ENCODE measurements around the gene GP1BB. TPM values are rescaled to one million over a fixed set of nuclear protein-coding genes. Genes with fewer than 3 reads are reported as not detected.

Gene GP1BB
- total and polyA plus RNA-seq, 12 donors, result 0.42 to 29.8 (median 4.7) TPM; not detected in 2

DNA sequence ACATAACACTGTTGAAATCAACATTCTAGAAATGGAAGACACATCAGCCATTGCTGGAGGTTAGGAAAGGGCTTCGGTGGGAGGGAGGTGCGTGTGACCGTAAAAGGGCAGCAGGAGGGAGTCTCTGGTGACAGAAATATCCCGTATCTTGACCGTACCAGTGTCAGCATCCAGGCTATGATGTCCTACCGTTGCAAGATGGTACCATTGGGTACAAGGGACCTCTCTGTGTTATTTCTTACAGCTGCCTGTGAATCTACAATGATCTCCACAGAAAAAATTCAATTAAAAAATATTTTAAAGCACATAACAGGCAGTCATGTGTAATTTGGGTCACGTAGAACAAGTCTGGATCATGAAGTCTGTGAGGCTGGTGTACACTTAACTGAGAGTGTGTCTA, 36.4 kb upstream of the GP1BB start:
- Histone ChIP-seq H3K27ac (no peak overlapping the region), H3K36me3 (replicated peaks in 1 of 2) (no peaks in the 10 kb centered on the region), H3K4me3 (no peak overlapping the region), H3K9me3 (replicated peaks in 1 of 3) (no peaks in the 10 kb centered on the region), H3K27me3 (no peaks in the 10 kb centered on the region), H3K4me1 (replicated peaks in 1 of 2) (no peaks in the 10 kb centered on the region)
- intact Hi-C loops (cut with DNase I), result no loop called here
- DNase-seq, result no peak
- 73 to 85% (median 85%) methylated on average over 7 of the region's 7 CpGs for WGBS, 4 donors
- TF ChIP-seq POLR2A (IDR thresholded peaks at IDR 0.05), result no peak
- TF ChIP-seq, protein P1, sequence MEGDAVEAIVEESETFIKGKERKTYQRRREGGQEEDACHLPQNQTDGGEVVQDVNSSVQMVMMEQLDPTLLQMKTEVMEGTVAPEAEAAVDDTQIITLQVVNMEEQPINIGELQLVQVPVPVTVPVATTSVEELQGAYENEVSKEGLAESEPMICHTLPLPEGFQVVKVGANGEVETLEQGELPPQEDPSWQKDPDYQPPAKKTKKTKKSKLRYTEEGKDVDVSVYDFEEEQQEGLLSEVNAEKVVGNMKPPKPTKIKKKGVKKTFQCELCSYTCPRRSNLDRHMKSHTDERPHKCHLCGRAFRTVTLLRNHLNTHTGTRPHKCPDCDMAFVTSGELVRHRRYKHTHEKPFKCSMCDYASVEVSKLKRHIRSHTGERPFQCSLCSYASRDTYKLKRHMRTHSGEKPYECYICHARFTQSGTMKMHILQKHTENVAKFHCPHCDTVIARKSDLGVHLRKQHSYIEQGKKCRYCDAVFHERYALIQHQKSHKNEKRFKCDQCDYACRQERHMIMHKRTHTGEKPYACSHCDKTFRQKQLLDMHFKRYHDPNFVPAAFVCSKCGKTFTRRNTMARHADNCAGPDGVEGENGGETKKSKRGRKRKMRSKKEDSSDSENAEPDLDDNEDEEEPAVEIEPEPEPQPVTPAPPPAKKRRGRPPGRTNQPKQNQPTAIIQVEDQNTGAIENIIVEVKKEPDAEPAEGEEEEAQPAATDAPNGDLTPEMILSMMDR (IDR thresholded peaks at IDR 0.05), result no peak

DNA sequence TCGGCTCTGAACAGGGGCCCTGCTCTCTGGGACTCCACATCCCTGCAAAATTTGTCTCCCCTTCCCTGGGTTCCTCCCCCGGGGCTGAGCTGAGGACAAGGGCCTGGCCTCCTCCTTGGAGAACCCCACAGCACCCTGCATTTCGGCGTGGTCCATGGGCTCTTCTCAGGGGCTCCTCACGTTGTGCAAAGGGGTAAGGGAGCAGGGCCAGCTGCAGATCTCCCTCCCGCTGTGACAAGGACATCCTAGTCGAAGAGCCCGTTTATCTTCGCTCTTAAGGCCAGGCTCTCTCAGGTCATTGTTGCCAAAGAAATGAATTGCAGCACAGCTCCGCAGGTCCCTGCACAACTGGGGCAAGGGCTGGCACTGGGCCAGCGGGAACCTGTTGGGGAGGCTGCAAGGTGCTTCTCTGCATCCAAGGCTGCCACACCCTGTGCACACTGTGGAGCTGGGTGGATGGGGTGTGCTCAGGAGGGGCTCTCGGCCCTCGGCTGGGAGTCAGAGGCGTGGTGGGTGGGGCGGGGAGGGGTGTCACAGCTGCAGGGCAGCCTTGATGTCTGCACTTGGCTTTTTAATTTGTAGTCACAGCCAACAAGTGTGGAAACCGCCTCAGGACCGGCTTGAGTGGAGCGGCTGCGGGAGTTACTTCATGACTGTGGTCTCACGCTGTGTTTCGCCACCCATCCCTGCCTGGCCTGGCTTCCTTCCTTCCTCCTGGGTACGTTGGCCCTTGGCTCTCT, 35.6 kb upstream of the GP1BB start:
- no peaks in the 10 kb centered on the region for H3K36me3 ChIP-seq (replicated peaks in 1 of 2)
- no peaks in the 10 kb centered on the region for H3K9me3 ChIP-seq (replicated peaks in 1 of 3)
- no peak overlapping the region for H3K4me3 ChIP-seq
- no peaks in the 10 kb centered on the region for H3K4me1 ChIP-seq (replicated peaks in 1 of 2)
- H3K27me3 ChIP-seq, result no peaks in the 10 kb centered on the region
- no peak overlapping the region for H3K27ac ChIP-seq
- TF ChIP-seq, protein P1 (IDR thresholded peaks at IDR 0.05), result no peak
- TF ChIP-seq POLR2A (IDR thresholded peaks at IDR 0.05), result no peak
- intact Hi-C loops (cut with DNase I), result no loop called here
- DNase-seq, result peak in 1 of 7 donors; percentile 19
- 49 to 58% (median 52%) methylated on average over 10 to 22 of the region's 22 CpGs for WGBS, 4 donors

DNA sequence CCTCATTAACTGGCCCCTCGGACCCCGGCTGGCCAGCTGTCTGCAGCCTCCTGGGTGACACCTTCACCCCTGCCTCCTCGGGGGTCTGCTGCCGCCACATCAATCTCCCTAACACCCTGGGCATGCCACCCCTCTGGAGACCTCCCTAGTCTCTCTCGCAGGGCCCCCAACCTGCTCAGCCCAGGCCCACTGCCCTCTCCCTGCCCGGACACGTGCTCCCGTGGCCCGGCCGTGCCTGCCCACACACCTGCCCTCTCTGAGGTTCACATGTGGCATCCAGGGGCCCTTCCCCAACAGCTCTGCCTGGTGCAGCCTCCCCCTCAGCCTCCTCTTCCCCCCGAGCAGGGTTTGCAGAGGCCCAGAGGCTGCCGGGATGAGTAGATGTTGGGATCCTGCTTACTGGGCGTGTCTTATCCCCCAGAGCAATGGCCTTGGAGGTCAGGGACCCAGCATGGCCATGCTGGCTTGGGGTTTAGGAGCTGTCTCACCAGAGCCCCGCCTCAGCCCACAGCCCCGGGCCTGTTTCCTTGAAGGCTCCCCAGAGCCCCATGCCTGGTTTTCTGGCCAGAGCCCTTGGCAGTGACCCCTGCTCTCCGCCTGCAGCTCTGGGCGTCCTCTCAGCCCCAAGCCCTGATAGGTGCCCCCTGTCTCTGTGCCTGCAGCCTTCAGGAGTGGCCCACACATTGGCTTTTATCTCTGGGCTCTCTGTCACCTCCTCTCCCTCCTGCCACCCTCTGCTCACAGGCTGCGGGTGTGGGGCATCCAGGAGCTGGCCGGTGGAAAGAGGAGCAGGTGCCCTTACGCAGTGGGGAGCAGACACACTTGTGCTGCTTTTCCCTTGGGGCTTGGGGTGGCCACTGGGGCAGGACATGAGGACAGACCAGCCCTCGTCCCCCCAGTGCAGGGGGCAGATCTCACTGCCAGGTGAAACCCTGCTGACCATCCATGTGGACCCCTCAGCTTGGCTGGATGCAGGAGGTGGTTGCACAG, 34.7 kb upstream of the GP1BB start:
- Histone ChIP-seq H3K9me3 (replicated peaks in 1 of 3) (no peaks in the 10 kb centered on the region), H3K27me3 (no peaks in the 10 kb centered on the region), H3K27ac (no peak overlapping the region), H3K4me3 (no peak overlapping the region), H3K36me3 (replicated peaks in 1 of 2) (no peaks in the 10 kb centered on the region), H3K4me1 (replicated peaks in 1 of 2) (no peaks in the 10 kb centered on the region)
- DNase-seq, result no peak
- WGBS, 4 donors, result 60 to 80% (median 71%) methylated on average over 5 to 21 of the region's 21 CpGs
- intact Hi-C loops (cut with DNase I), result no loop called here
- no peak for TF ChIP-seq POLR2A (IDR thresholded peaks at IDR 0.05)
- TF ChIP-seq, protein P1 (IDR thresholded peaks at IDR 0.05), result no peak

DNA sequence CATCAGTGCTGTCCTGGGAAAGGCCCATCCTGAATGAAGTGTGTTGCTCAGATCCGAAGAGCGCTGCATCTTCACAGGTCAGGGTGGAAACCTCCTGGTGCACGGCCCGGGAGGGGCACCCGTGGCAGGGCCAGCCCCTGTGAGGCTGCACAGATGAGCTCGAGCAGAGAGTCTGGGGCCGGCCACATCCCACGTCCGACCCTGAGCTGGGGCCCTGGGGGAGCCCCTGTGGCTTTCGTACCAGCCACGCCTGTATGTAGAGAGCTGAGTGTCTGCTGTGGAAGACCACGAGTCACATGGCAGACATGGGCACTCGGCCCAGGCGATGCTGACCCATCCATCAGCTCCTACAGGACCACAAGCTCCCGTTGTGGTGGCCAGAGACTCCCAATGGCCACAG, 33.9 kb upstream of the GP1BB start:
- H3K9me3 ChIP-seq (replicated peaks in 1 of 3), result no peaks in the 10 kb centered on the region
- H3K27ac ChIP-seq, result no peak overlapping the region
- DNase-seq, result no peak
- H3K27me3 ChIP-seq, result no peaks in the 10 kb centered on the region
- H3K4me1 ChIP-seq (replicated peaks in 1 of 2), result no peaks in the 10 kb centered on the region
- H3K36me3 ChIP-seq (replicated peaks in 1 of 2), result no peaks in the 10 kb centered on the region
- WGBS, 4 donors, result 69 to 84% (median 76%) methylated on average over 4 to 15 of the region's 15 CpGs
- no peak for TF ChIP-seq POLR2A (IDR thresholded peaks at IDR 0.05)
- TF ChIP-seq, protein P1 (IDR thresholded peaks at IDR 0.05), result no peak
- intact Hi-C loops (cut with DNase I), result no loop called here
- H3K4me3 ChIP-seq, result no peak overlapping the region
